ENCODE data around the gene MAP3K9. TPM values are rescaled to one million over a fixed set of nuclear protein-coding genes. Genes with fewer than 3 reads are reported as not detected.

MAP3K9 gene
- total RNA-seq, 2 experiments from 2014 or later, result 4.2 to 6.4 TPM

GRCh38 chr14:70823281-70823680, 14.0 kb upstream of the MAP3K9 start:
- ChIA-PET POLR2A (interaction anchor here (0.6 kb wide), 1 partner anchor 47 kb away, joined by 3 read pairs; no protein-coding TSS in a partner anchor), CTCF (ENCODE audit: unreplicated experiment) (no interaction called here)
- H3K27ac ChIP-seq (ENCODE audit: low read depth, low read length, poor library complexity, severe bottlenecking), result no peak overlapping the region
- H3K9me2 ChIP-seq (ENCODE audit: insufficient read depth, low read length), result no peaks in the 10 kb centered on the region
- H3K79me2 ChIP-seq (ENCODE audit: insufficient read depth, low read depth, low read length), result no peaks in the 10 kb centered on the region
- no peaks in the 10 kb centered on the region for H3K9me3 ChIP-seq (ENCODE audit: low read length)
- DNase-seq (ENCODE audit: low spot score), result no peak
- no peak overlapping the region for H3K4me2 ChIP-seq (ENCODE audit: low read length)
- no peak for TF ChIP-seq CTCF (conservative IDR thresholded peaks at IDR 0.05; ENCODE audit: low read length)
- TF ChIP-seq EZH2phosphoT487 (IDR thresholded peaks at IDR 0.05; ENCODE audit: borderline replicate concordance, low read depth, low read length), result no peak
- H3K36me3 ChIP-seq (ENCODE audit: insufficient read depth, low read length), result no peaks in the 10 kb centered on the region
- intact Hi-C loops (cut with micrococcal nuclease; ENCODE audit: unreplicated experiment), result no loop called here
- no TSS peak for BruUV-seq (replicated peaks)
- H2AFZ ChIP-seq (ENCODE audit: low read length), result no peak overlapping the region
- H3K4me1 ChIP-seq (ENCODE audit: insufficient read depth, low read length, poor library complexity, severe bottlenecking), result no peaks in the 10 kb centered on the region
- H3K4me3 ChIP-seq (ENCODE audit: low read depth, low read length, poor library complexity, severe bottlenecking), result no peak overlapping the region
- H4K20me1 ChIP-seq (ENCODE audit: insufficient read depth, low read length), result no peaks in the 10 kb centered on the region

- intact Hi-C loops (cut with micrococcal nuclease; ENCODE audit: unreplicated experiment), result no loop called here
- CTCF ChIA-PET (ENCODE audit: unreplicated experiment), result no interaction called here
- DNase-seq (ENCODE audit: low spot score), result no peak
Observed at GRCh38 chr14:70822530-70823185, 13.3 kb upstream of the MAP3K9 start.

More at GRCh38 chr14:70822530-70823185, 13.3 kb upstream of the MAP3K9 start:
- Histone ChIP-seq H3K9me2 (ENCODE audit: insufficient read depth, low read length) (no peaks in the 10 kb centered on the region), H3K79me2 (ENCODE audit: insufficient read depth, low read depth, low read length) (no peaks in the 10 kb centered on the region), H3K36me3 (ENCODE audit: insufficient read depth, low read length) (no peaks in the 10 kb centered on the region), H3K4me2 (ENCODE audit: low read length) (peak overlapping the region; percentile 75), H2AFZ (ENCODE audit: low read length) (peak overlapping the region; percentile 30; the same call in 1 of the 2 replicates), H4K20me1 (ENCODE audit: insufficient read depth, low read length) (no peaks in the 10 kb centered on the region), H3K4me1 (ENCODE audit: insufficient read depth, low read length, poor library complexity, severe bottlenecking) (no peaks in the 10 kb centered on the region), H3K4me3 (ENCODE audit: low read depth, low read length, poor library complexity, severe bottlenecking) (peak overlapping the region; percentile 56), H3K27ac (ENCODE audit: low read depth, low read length, poor library complexity, severe bottlenecking) (no peak overlapping the region), H3K9me3 (ENCODE audit: low read length) (no peaks in the 10 kb centered on the region)
- POLR2A ChIA-PET, result interaction anchor here (0.6 kb wide), 2 partner anchors 47 to 52 kb away, joined by 3 to 5 read pairs; no protein-coding TSS in a partner anchor
- no TSS peak for BruUV-seq (replicated peaks)
- no peak for TF ChIP-seq CTCF (conservative IDR thresholded peaks at IDR 0.05; ENCODE audit: low read length)
- TF ChIP-seq EZH2phosphoT487 (IDR thresholded peaks at IDR 0.05; ENCODE audit: borderline replicate concordance, low read depth, low read length), result no peak

Measured in OCI-LY7 (cell line).